Ramos (cell line): Measurements from ENCODE around the gene SPATA2.

Experiments used
- in situ Hi-C: fragments of 300-500 bp; cut with MboI; formaldehyde crosslinking; loops from one replicate; pipeline ENCODE4 v1.14.3; 2022; ENCODE audit warnings: low sequenced_read_pairs; ENCODE audit not compliant: unreplicated experiment

SPATA2 gene

GRCh38 chr20:49936153-49937026 is 21.1 kb upstream of the SPATA2 start, which contains the start of gene RNF114:
RNF114 (plus strand) TSS chr20:49936397; CDS start chr20:49936413, 16 bp downstream.
- in situ Hi-C loops, result no loop called here

GRCh38 chr20:49935746-49936152 is 20.4 kb upstream of the SPATA2 start:
- in situ Hi-C loops, result no loop called here

- in situ Hi-C loops, result no loop called here
Observed at GRCh38 chr20:49929142-49929494, 13.8 kb upstream of the SPATA2 start.

GRCh38 chr20:49928411-49929141 is 13.2 kb upstream of the SPATA2 start:
- in situ Hi-C loops, result no loop called here

GRCh38 chr20:49925901-49926454 is 10.6 kb upstream of the SPATA2 start:
- in situ Hi-C loops, result no loop called here

- in situ Hi-C loops, result no loop called here
Observed at GRCh38 chr20:49924247-49924646, 8.9 kb upstream of the SPATA2 start.

- in situ Hi-C loops, result no loop called here
Observed at GRCh38 chr20:49919461-49919860, 4.1 kb upstream of the SPATA2 start.

GRCh38 chr20:49919009-49919408 is 3.7 kb upstream of the SPATA2 start:
- in situ Hi-C loops, result no loop called here

- in situ Hi-C loops, result no loop called here
Observed at GRCh38 chr20:49918446-49918845, 3.1 kb upstream of the SPATA2 start.

GRCh38 chr20:49916146-49917002 is 1.0 kb upstream of the SPATA2 start:
- in situ Hi-C loops, result no loop called here

GRCh38 chr20:49915118-49915379 is 280 bp downstream of the SPATA2 start:
- in situ Hi-C loops, result no loop called here

GRCh38 chr20:49914310-49915117 is 815 bp downstream of the SPATA2 start:
- in situ Hi-C loops, result no loop called here

- in situ Hi-C loops, result no loop called here
Observed at GRCh38 chr20:49913399-49914047, 1.8 kb downstream of the SPATA2 start.

GRCh38 chr20:49910340-49910706 is 5.0 kb downstream of the SPATA2 start:
- in situ Hi-C loops, result no loop called here

GRCh38 chr20:49909499-49910339 is 5.6 kb downstream of the SPATA2 start:
- in situ Hi-C loops, result no loop called here

- in situ Hi-C loops, result no loop called here
Observed at GRCh38 chr20:49908258-49908565, 7.1 kb downstream of the SPATA2 start.

GRCh38 chr20:49907405-49908257 is 7.7 kb downstream of the SPATA2 start:
- in situ Hi-C loops, result no loop called here
